DND-41 (cell line): Measurements from ENCODE around the gene ZDBF2.

Source experiments
- ATAC-seq: fragments of 200-7000 bp; cut with Tn5 transposase; 3 replicates; pipeline ENCODE4 v1.9.1; 2021; ENCODE audit warnings: low read depth; ENCODE audit not compliant: insufficient read depth
- DNase-seq: peaks from one replicate; pipeline ENCODE4 v3.0.0-alpha.2; 2020
- H2AFZ ChIP-seq: 2 replicates; pipeline ENCODE4 v1.6.0; 2012; ENCODE audit warnings: low read depth, low read length
- H3K27ac ChIP-seq: 2 replicates; pipeline ENCODE4 v1.5.1; 2012; ENCODE audit warnings: low read length, inconsistent platforms
- H3K27me3 ChIP-seq: fragments of 200-600 bp; sonication (generic); 2 replicates; pipeline ENCODE4 v1.6.0; 2012; ENCODE audit warnings: low read length, mild to moderate bottlenecking, inconsistent platforms; ENCODE audit not compliant: insufficient read depth, poor library complexity
- H3K36me3 ChIP-seq: 2 replicates; pipeline ENCODE4 v1.5.1; 2012; ENCODE audit warnings: low read length, inconsistent platforms; ENCODE audit not compliant: insufficient read depth
- H3K4me1 ChIP-seq: 2 replicates; pipeline ENCODE4 v1.5.1; 2012; ENCODE audit warnings: mild to moderate bottlenecking, low read length; ENCODE audit not compliant: insufficient read depth
- H3K4me2 ChIP-seq: 2 replicates; pipeline ENCODE4 v1.6.0; 2012; ENCODE audit warnings: mild to moderate bottlenecking, moderate library complexity, low read length, inconsistent platforms; ENCODE audit not compliant: insufficient read depth
- H3K4me3 ChIP-seq, 2 experiments: fragments of 200-600 bp in 1 of 2; shearing (Covaris generic) in 1 of 2; 2 replicates each; pipeline ENCODE4 v1.5.1; 2012 to 2016; ENCODE audit warnings: inconsistent platforms in 2 of 2, low read length in 2 of 2, mild to moderate bottlenecking in 2 of 2, low read depth in 1 of 2, moderate library complexity in 1 of 2
- H3K79me2 ChIP-seq: 2 replicates; pipeline ENCODE4 v1.6.0; 2012; ENCODE audit warnings: low read length, inconsistent platforms; ENCODE audit not compliant: insufficient read depth
- H3K9ac ChIP-seq: 2 replicates; pipeline ENCODE4 v1.6.0; 2012; ENCODE audit warnings: low read depth, mild to moderate bottlenecking, inconsistent platforms, low read length, moderate library complexity
- H3K9me3 ChIP-seq: 2 replicates; pipeline ENCODE4 v1.5.1; 2012; ENCODE audit warnings: low read length, moderate library complexity, mild to moderate bottlenecking, inconsistent platforms; ENCODE audit not compliant: insufficient read depth, severe bottlenecking
- H4K20me1 ChIP-seq: 2 replicates; pipeline ENCODE4 v1.6.0; 2012; ENCODE audit warnings: low read length; ENCODE audit not compliant: insufficient read depth
- CTCF ChIP-seq: IDR thresholded peaks from 2 replicates; pipeline ENCODE4 v1.5.1; 2012; ENCODE audit warnings: borderline replicate concordance, low read length, moderate library complexity, mild to moderate bottlenecking; ENCODE audit not compliant: poor library complexity, severe bottlenecking; ENCODE audit errors: extremely low read depth
- EZH2 ChIP-seq: IDR thresholded peaks from 3 replicates; pipeline ENCODE4 v1.6.1; 2012; ENCODE audit warnings: borderline replicate concordance, low read depth, mild to moderate bottlenecking, moderate library complexity, low read length, inconsistent platforms; ENCODE audit not compliant: severe bottlenecking

The ZDBF2 gene

DNA sequence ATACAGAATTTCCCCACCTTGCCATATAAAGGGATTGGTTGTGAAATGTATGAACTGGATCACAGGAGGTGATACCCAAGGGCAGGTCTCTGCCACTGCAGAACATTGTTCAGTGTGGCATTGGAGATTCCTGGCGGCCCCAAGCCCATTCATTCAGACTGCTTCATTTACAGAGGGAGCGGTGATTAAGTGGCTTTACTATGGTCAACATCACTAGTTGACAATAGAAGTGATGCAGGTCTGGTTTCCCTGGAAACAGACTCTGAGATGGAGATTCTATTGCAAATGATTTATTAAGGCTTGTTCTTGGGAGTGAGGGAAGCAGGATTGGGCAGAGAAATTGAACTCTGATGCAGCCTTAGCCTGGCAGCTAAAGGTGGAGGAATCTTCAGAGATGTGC lies 62.4 kb downstream of the ZDBF2 start:
- Histone ChIP-seq H3K4me3 (no peak overlapping the region), H3K27ac (no peak overlapping the region), H3K79me2 (no peaks in the 10 kb centered on the region), H3K4me2 (no peak overlapping the region), H2AFZ (no peak overlapping the region), H3K36me3 (no peaks in the 10 kb centered on the region), H4K20me1 (no peaks in the 10 kb centered on the region), H3K9ac (no peak overlapping the region), H3K4me1 (no peaks in the 10 kb centered on the region), H3K9me3 (no peaks in the 10 kb centered on the region), H3K27me3 (no peaks in the 10 kb centered on the region)
- TF ChIP-seq CTCF (no peak), EZH2 (no peak)
- ATAC-seq (no peak), DNase-seq (no peak)

DNA sequence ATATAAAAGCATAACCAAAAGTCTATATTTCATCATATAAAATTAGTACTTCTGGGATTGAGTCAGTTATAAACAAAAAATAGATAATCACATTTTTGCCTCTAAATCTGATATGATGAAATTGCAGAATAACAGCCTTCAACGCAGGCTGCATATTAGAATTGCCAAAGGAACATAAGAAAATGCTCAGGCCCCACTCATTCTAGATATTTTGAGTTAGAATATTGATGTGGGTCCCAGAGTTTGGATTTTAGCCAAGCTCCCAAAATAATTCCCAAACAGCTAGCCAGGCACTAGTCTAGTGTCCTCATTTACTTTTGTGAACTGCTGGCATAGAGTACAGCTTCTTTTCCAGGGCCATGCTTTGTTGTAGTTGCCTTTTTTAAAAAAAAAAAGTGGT lies 63.5 kb downstream of the ZDBF2 start:
- H3K36me3 ChIP-seq: no peaks in the 10 kb centered on the region
- H4K20me1 ChIP-seq: no peaks in the 10 kb centered on the region
- H3K4me1 ChIP-seq: no peaks in the 10 kb centered on the region
- H3K27ac ChIP-seq: no peak overlapping the region
- no peak overlapping the region for H3K4me3 ChIP-seq
- TF ChIP-seq EZH2: no peak
- no peak for TF ChIP-seq CTCF
- DNase-seq (no peak), ATAC-seq (no peak)
- no peak overlapping the region for H2AFZ ChIP-seq
- H3K27me3 ChIP-seq: no peaks in the 10 kb centered on the region
- H3K9me3 ChIP-seq: no peaks in the 10 kb centered on the region
- no peak overlapping the region for H3K9ac ChIP-seq
- H3K79me2 ChIP-seq: no peaks in the 10 kb centered on the region
- H3K4me2 ChIP-seq: no peak overlapping the region

- Histone ChIP-seq H3K4me2 (no peak overlapping the region), H3K9me3 (peaks cover 3% of the 10 kb centered on the region), H3K4me3 (no peak overlapping the region), H3K36me3 (no peaks in the 10 kb centered on the region), H3K9ac (no peak overlapping the region), H3K79me2 (no peaks in the 10 kb centered on the region), H3K27ac (no peak overlapping the region), H4K20me1 (no peaks in the 10 kb centered on the region), H3K27me3 (no peaks in the 10 kb centered on the region), H3K4me1 (no peaks in the 10 kb centered on the region), H2AFZ (no peak overlapping the region)
- TF ChIP-seq EZH2: no peak
- TF ChIP-seq CTCF: no peak
- no peak for DNase-seq
- no peak for ATAC-seq
Measured at GRCh38 chr2:206341396-206341795, 66.9 kb downstream of the ZDBF2 start.

DNA sequence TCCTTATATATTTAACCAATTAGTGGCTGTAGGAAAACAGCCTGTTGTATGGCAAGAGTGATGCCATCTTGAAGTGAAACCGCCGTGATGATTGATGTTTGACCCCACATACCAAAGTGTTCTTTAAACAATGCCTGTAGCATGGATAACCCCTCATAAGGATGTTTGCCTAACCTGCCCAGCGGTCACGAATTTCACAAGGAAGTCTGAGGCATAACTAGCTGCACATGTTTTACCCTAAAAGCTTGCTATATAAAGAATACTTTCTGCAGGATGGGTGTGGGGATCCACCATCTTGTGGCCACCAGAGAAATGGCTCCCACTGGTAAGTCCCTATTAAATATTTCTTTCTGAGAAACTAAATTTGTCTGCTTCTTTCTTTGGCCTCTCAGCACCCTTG lies 68.7 kb downstream of the ZDBF2 start:
- Histone ChIP-seq H3K27ac (no peak overlapping the region), H3K4me2 (no peak overlapping the region), H2AFZ (no peak overlapping the region), H3K9ac (no peak overlapping the region), H3K36me3 (no peaks in the 10 kb centered on the region), H3K9me3 (peaks cover 3% of the 10 kb centered on the region), H3K4me1 (no peaks in the 10 kb centered on the region), H4K20me1 (no peaks in the 10 kb centered on the region), H3K4me3 (no peak overlapping the region), H3K79me2 (no peaks in the 10 kb centered on the region), H3K27me3 (no peaks in the 10 kb centered on the region)
- ATAC-seq (no peak), DNase-seq (no peak)
- no peak for TF ChIP-seq CTCF
- TF ChIP-seq EZH2: no peak
